Peyer's patch (tissue), 4 donors: Measurements from ENCODE around the gene NSFL1C. TPM values are rescaled to one million over a fixed set of nuclear protein-coding genes. Genes with fewer than 3 reads are reported as not detected.

Source experiments
- DNase-seq, 3 donors: peaks; one replicate each; pipeline ENCODE4 v3.0.0-alpha.2; 2017 to 2019
- H3K27ac ChIP-seq, 4 donors: fragments of 200-600 bp; sonication (generic); one replicate each; pipeline ENCODE4 v1.5.1; 2016 to 2019
- H3K27me3 ChIP-seq, 2 donors: fragments of 200-600 bp; sonication (generic); one replicate each; pipeline ENCODE4 v1.5.1; 2019
- H3K36me3 ChIP-seq, 3 donors: fragments of 200-600 bp; sonication (generic); one replicate each; pipeline ENCODE4 v1.5.1; 2016 to 2019
- H3K4me1 ChIP-seq, 4 donors: fragments of 200-600 bp; sonication (generic); one replicate each; pipeline ENCODE4 v1.5.1; 2016 to 2019
- H3K4me3 ChIP-seq, 4 donors: fragments of 200-600 bp; sonication (generic); 1 replicate in 3 of 4; 2 replicates in 1 of 4; pipeline ENCODE4 v1.5.1; 2016 to 2019; ENCODE audit warnings: mild to moderate bottlenecking in 1 of 4
- H3K9me3 ChIP-seq, 4 donors: fragments of 200-600 bp; sonication (generic); one replicate each; pipeline ENCODE4 v1.5.1; 2016 to 2019; ENCODE audit warnings: mild to moderate bottlenecking in 1 of 4
- CTCF ChIP-seq, 6 experiments: fragments of 450-650 bp in 4 of 6; fragments of 200-600 bp in 2 of 6; sonication (generic) in 1 of 6; IDR thresholded peaks; one replicate each; pipeline ENCODE4 v1.5.1; 2017 to 2019; ENCODE audit warnings: antibody characterized with exemption in 6 of 6, mild to moderate bottlenecking in 3 of 6, moderate library complexity in 1 of 6
- POLR2A ChIP-seq, 2 donors: fragments of 450-650 bp; IDR thresholded peaks; one replicate each; pipeline ENCODE4 v1.5.1; 2017; ENCODE audit warnings: antibody characterized with exemption in 2 of 2, mild to moderate bottlenecking in 2 of 2, moderate library complexity in 2 of 2
- total RNA-seq, 4 donors: library from RNA; depleted of rRNA; stranded (reverse); fragments of >200 nt; gene quantifications; one replicate each; pipeline ENCODE4 v1.1.0, GENCODE V29; 2016

NSFL1C gene
- total RNA-seq, result 10 to 100 TPM; 49.9 to 82.5 (median 59.8) TPM

GRCh38 chr20:1466211-1467081, at the start of gene NSFL1C:
Gene NSFL1C (minus strand): TSS chr20:1466849. CDS start chr20:1466824, 25 bp downstream.
- Histone ChIP-seq H3K9me3 (no peaks in the 10 kb centered on the region), H3K4me3 (peak within 1 kb of the TSS; percentile 80 to 96 (median 88)), H3K36me3 (peaks cover 0 to 24% (median 0%) of the 10 kb centered on the region in 3 donors), H3K4me1 (peaks cover 4 to 57% (median 15%) of the 10 kb centered on the region in 4 donors), H3K27me3 (no peaks in the 10 kb centered on the region), H3K27ac (peak within 1 kb of the TSS; percentile 80 to 91 (median 87))
- DNase-seq, result peak; percentile 90 to 99 (median 97)
- peak; percentile 44 to 65 for TF ChIP-seq POLR2A (IDR thresholded peaks at IDR 0.05)
- peak; percentile 84 to 99 (median 98) for TF ChIP-seq CTCF (IDR thresholded peaks at IDR 0.05)

- H3K27ac ChIP-seq, result no peak overlapping the region
- H3K9me3 ChIP-seq, result no peaks in the 10 kb centered on the region
- no peak overlapping the region for H3K4me3 ChIP-seq
- no peaks in the 10 kb centered on the region for H3K27me3 ChIP-seq
- no peaks in the 10 kb centered on the region for H3K4me1 ChIP-seq
- no peaks in the 10 kb centered on the region for H3K36me3 ChIP-seq
- no peak for TF ChIP-seq POLR2A (IDR thresholded peaks at IDR 0.05)
- TF ChIP-seq CTCF (IDR thresholded peaks at IDR 0.05), result no peak
- no peak for DNase-seq
These were observed 47.2 kb upstream of the NSFL1C start for GRCh38 chr20:1513801-1514200.

DNA sequence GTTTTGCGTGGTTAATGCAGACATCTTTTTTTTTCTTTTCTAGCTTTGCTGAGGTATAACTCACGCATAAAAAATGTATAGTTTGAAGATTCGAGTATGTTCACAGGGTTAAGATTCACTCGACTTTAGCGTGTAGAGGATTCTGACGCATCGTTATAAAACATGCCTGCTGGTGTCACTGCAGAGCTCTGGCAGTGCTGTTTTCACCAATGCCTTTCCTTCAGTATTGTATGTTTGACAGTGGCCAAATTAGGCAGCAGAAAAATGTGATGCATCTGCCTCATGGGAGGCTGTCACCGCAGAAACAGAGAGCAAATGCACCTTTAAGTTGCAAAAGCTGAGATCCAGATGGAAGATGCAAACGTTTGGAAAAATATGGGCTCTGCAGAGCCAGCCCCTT, 42.6 kb upstream of the NSFL1C start:
- H3K4me3 ChIP-seq, result no peak overlapping the region
- no peaks in the 10 kb centered on the region for H3K27me3 ChIP-seq
- H3K36me3 ChIP-seq, result no peaks in the 10 kb centered on the region
- no peaks in the 10 kb centered on the region for H3K9me3 ChIP-seq
- DNase-seq, result peak in 2 of 3 donors; percentile 39 to 53
- TF ChIP-seq POLR2A (IDR thresholded peaks at IDR 0.05) (no peak), CTCF (IDR thresholded peaks at IDR 0.05) (peak in 5 of 6 experiments; percentile 19 to 50 (median 32))
- H3K4me1 ChIP-seq, result no peaks in the 10 kb centered on the region
- H3K27ac ChIP-seq, result no peak overlapping the region

DNA sequence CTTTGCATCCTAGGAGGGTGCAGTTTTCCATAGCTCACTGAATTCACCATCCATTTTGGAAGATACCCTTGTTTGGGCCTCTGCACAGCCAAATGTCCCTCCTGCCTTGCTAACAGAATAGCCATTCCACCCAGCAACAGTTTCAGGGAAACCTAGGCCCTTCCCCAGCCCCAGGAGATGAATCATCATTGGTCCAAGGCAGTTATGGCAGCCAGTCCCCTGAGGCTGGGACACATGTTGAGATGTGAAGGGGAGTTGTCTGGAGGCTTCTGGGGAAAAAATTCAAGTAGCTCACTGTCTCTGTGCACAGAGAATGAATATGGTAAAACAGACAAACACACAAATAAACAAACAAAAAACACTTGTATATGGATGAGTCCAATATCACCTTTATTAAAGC, 41.9 kb upstream of the NSFL1C start:
- no peaks in the 10 kb centered on the region for H3K36me3 ChIP-seq
- no peak for DNase-seq
- no peaks in the 10 kb centered on the region for H3K4me1 ChIP-seq
- no peak overlapping the region for H3K4me3 ChIP-seq
- no peak overlapping the region for H3K27ac ChIP-seq
- H3K9me3 ChIP-seq, result no peaks in the 10 kb centered on the region
- no peak for TF ChIP-seq POLR2A (IDR thresholded peaks at IDR 0.05)
- TF ChIP-seq CTCF (IDR thresholded peaks at IDR 0.05), result no peak
- no peaks in the 10 kb centered on the region for H3K27me3 ChIP-seq

DNA sequence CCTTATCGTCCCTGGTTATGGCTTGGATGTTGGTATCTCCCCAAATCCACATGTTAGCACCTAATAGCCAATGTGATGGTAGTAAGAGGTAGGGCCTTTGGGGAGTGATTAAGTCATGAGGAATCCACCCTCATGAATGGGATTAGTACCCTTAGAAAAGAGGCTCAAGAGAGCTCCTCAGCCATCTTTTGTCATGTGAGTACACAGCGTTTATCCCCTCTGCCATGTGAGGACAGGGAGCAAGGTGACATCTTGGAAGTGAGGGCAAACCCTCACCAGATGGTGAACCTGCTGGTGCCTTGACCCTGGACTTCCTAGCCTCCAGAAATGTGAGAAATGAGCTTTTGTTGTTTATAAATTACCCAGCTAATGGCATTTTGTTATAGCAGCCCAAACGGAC, 40.6 kb upstream of the NSFL1C start:
- Histone ChIP-seq H3K27me3 (no peaks in the 10 kb centered on the region), H3K4me3 (no peak overlapping the region), H3K4me1 (no peaks in the 10 kb centered on the region), H3K27ac (no peak overlapping the region), H3K9me3 (no peaks in the 10 kb centered on the region), H3K36me3 (no peaks in the 10 kb centered on the region)
- DNase-seq, result no peak
- TF ChIP-seq POLR2A (IDR thresholded peaks at IDR 0.05), result no peak
- no peak for TF ChIP-seq CTCF (IDR thresholded peaks at IDR 0.05)
